Measurements from ENCODE around the gene IWS1. TPM values are rescaled to one million over a fixed set of nuclear protein-coding genes. Genes with fewer than 3 reads are reported as not detected.

Gene IWS1
- total and polyA plus RNA-seq, 9 of the 15 experiments (the other 6 are each of a cell fraction or from before 2014, with no cell fraction given): 20.8 to 67.2 (median 46.6) TPM

DNA sequence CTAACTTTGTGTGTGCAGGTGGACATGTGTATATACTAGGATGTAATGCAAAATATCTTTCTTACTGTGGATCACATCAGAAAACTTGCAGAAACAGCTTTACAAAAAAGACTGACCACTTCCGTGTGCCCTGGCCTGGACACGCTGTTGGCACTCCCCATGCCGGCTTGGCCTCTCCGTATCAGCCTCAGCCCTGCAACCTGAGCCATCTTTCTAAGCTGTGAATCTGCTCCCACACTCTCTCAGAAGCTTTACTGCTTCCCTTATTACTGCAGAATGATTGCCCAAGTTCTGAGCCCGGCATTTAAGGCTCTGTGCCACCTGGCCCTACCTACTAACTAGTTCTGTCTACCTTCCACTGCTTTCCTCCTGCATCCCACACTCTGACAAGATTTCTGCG lies 47.0 kb upstream of the IWS1 start:
- no peaks in the 10 kb centered on the region for H3K79me2 ChIP-seq (ENCODE audit: control insufficient read depth, insufficient read depth, low read length)
- no peak for TF ChIP-seq WHSC1 (IDR thresholded peaks at IDR 0.05; ENCODE audit: low read length)
- TF ChIP-seq ZEB2 (IDR thresholded peaks at IDR 0.05): no peak
- TF ChIP-seq, protein P1, sequence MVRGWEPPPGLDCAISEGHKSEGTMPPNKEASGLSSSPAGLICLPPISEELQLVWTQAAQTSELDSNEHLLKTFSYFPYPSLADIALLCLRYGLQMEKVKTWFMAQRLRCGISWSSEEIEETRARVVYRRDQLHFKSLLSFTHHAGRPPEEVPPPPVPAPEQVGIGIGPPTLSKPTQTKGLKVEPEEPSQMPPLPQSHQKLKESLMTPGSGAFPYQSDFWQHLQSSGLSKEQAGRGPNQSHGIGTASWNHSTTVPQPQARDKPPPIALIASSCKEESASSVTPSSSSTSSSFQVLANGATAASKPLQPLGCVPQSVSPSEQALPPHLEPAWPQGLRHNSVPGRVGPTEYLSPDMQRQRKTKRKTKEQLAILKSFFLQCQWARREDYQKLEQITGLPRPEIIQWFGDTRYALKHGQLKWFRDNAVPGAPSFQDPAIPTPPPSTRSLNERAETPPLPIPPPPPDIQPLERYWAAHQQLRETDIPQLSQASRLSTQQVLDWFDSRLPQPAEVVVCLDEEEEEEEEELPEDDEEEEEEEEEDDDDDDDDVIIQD (CRISPR knock-in tag; IDR thresholded peaks at IDR 0.05): no peak
- TF ChIP-seq HDAC1 (IDR thresholded peaks at IDR 0.05): no peak
- no peak for TF ChIP-seq KDM2B (CRISPR knock-in tag; IDR thresholded peaks at IDR 0.05)
- no peak for TF ChIP-seq RHOXF2B (CRISPR knock-in tag; conservative IDR thresholded peaks at IDR 0.05)
- TF ChIP-seq ATF1 (CRISPR knock-in tag; IDR thresholded peaks at IDR 0.05): no peak
- no peak for TF ChIP-seq ATF1 (tag; IDR thresholded peaks at IDR 0.05)
- TF ChIP-seq ZNF696 (CRISPR knock-in tag; conservative IDR thresholded peaks at IDR 0.05): no peak
- no peak for TF ChIP-seq ZFPM2 (CRISPR knock-in tag; IDR thresholded peaks at IDR 0.05)
- TF ChIP-seq NR2F6 (CRISPR knock-in tag; IDR thresholded peaks at IDR 0.05): no peak
- TF ChIP-seq TCF7 (IDR thresholded peaks at IDR 0.05; ENCODE audit: borderline replicate concordance): no peak
- TF ChIP-seq, protein P2, sequence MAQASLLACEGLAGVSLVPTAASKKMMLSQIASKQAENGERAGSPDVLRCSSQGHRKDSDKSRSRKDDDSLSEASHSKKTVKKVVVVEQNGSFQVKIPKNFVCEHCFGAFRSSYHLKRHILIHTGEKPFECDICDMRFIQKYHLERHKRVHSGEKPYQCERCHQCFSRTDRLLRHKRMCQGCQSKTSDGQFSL (CRISPR knock-in tag; IDR thresholded peaks at IDR 0.05): no peak
- TF ChIP-seq, protein P2 (tag; IDR thresholded peaks at IDR 0.05): no peak
- no peak for TF ChIP-seq FOXP4 (CRISPR knock-in tag; IDR thresholded peaks at IDR 0.05; ENCODE audit: borderline replicate concordance)
- no peak for TF ChIP-seq U2AF1 (optimal IDR thresholded peaks at IDR 0.05; ENCODE audit: low read depth, low read length)
- no peak for TF ChIP-seq E2F3 (CRISPR knock-in tag; IDR thresholded peaks at IDR 0.05)
- no peak for TF ChIP-seq CTCF (IDR thresholded peaks at IDR 0.05 in 2 of 3, conservative IDR thresholded peaks at IDR 0.05 in 1 of 3; ENCODE audit: insufficient read depth in 2 of 3, low read depth in 1 of 3, low read length in 3 of 3)
- no peak for TF ChIP-seq ATF7 (IDR thresholded peaks at IDR 0.05)
- TF ChIP-seq ARHGAP35 (IDR thresholded peaks at IDR 0.05; ENCODE audit: partially characterized antibody): no peak
- ChIA-PET POLR2A (no interaction called here), CTCF (ENCODE audit: low intra/inter-chr PET ratio) (no interaction called here)
- no TSS peak for BruUV-seq (replicated peaks)
- peaks cover 0 to 11% of the 10 kb centered on the region in 2 experiments; a peak in 2 of 5 replicates for H3K4me1 ChIP-seq (replicated peaks in 1 of 2; ENCODE audit: control insufficient read depth in 2 of 2, insufficient read depth in 2 of 2, low read length in 2 of 2)
- H3K9ac ChIP-seq (ENCODE audit: insufficient read depth in 1 of 2, low read depth in 2 of 2, low read length in 2 of 2): no peak overlapping the region
- peaks cover 5% of the 10 kb centered on the region for H4K20me1 ChIP-seq (replicated peaks; ENCODE audit: control insufficient read depth, insufficient read depth, low read length)
- DNase-seq (ENCODE audit: extremely low read depth in 1 of 4, low spot score in 3 of 4) (no peak), ATAC-seq (no peak), FAIRE-seq (no peak)
- H3K4me2 ChIP-seq (ENCODE audit: insufficient read depth, low read length): no peak overlapping the region
- no peaks in the 10 kb centered on the region for H3K9me3 ChIP-seq (replicated peaks; ENCODE audit: control insufficient read depth, insufficient read depth, low read depth, low read length)
- H3K27ac ChIP-seq (ENCODE audit: extremely low read depth, low read depth, low read length): no peak overlapping the region
- intact Hi-C loops (cut with micrococcal nuclease) (no loop called here), in situ Hi-C loops (cut with MboI) (no loop called here)
- no peak overlapping the region for H3K4me3 ChIP-seq
- no peaks in the 10 kb centered on the region for H3K36me3 ChIP-seq (ENCODE audit: control insufficient read depth, insufficient read depth, low read length)
- WGBS (ENCODE audit: insufficient coverage, low coverage, missing lambda C conversion rate): 3% methylated on average over 6 of the region's 6 CpGs
- H2AFZ ChIP-seq (ENCODE audit: low read depth, low read length): no peak overlapping the region
- H3K27me3 ChIP-seq (ENCODE audit: control insufficient read depth in 2 of 2, insufficient read depth in 2 of 2, low read length in 2 of 2): peaks cover 59 to 84% of the 10 kb centered on the region in 2 experiments
- no peaks in the 10 kb centered on the region for H3K9me1 ChIP-seq (ENCODE audit: control insufficient read depth, insufficient read depth, low read length)
